Right cardiac atrium (tissue), 5 donors: ENCODE results near the gene ERC2. TPM values are rescaled to one million over a fixed set of nuclear protein-coding genes. Genes with fewer than 3 reads are reported as not detected.
A peak's percentile ranks its signal among the peaks of the same experiment; 100 is the strongest.

ENCODE experiments used
- ATAC-seq, 2 donors: fragments of 200-7000 bp; cut with Tn5 transposase; one replicate each; pipeline versions ENCODE4 v1.8.0 to v1.9.1; 2020; ENCODE audit warnings: moderate library complexity in 2 of 2, mild to moderate bottlenecking in 1 of 2
- DNase-seq, 3 donors: peaks; one replicate each; pipeline ENCODE4 v3.0.0-alpha.2; 2020
- H3K27ac ChIP-seq: one replicate; pipeline ENCODE4 v1.5.1; 2013; ENCODE audit warnings: mild to moderate bottlenecking, low read length, control low read depth, moderate library complexity
- H3K27me3 ChIP-seq: one replicate; pipeline ENCODE4 v1.6.1; 2013; ENCODE audit not compliant: control insufficient read depth, insufficient read depth
- H3K4me1 ChIP-seq: one replicate; pipeline ENCODE4 v1.6.1; 2013; ENCODE audit warnings: low read length; ENCODE audit not compliant: control insufficient read depth, insufficient read depth
- H3K4me3 ChIP-seq: one replicate; pipeline ENCODE4 v1.5.1; 2013; ENCODE audit warnings: low read length, control low read depth
- H3K9me3 ChIP-seq: one replicate; pipeline ENCODE4 v1.6.1; 2013; ENCODE audit warnings: low read length; ENCODE audit not compliant: control insufficient read depth
- WGBS: extraction: QIAGEN DNeasy Blood & Tissue Kit; methylation state at CpG from one replicate; pipeline ENCODE4 v1.1.7; 2013; 5-methylcytosine and 5-hydroxymethylcytosine counted together
- intact Hi-C, 4 donors: fragments of 100-400 bp; cut with DNase I; formaldehyde crosslinking; loops; one replicate each; pipeline versions ENCODE4 v1.11.0 to v1.14.0; 2022 to 2023
- polyA plus RNA-seq: library from polyadenylated mRNA; stranded (reverse); fragments of 200-250 nt; gene quantifications from one replicate; pipeline ENCODE4 v1.2.3, GENCODE V29; 2013
- total RNA-seq, 4 donors: library from RNA; stranded (reverse); fragmentation: NEBNext Ultra II Directional; extraction: Animal tissue kit (Norgen Biotek cat#: 25700); gene quantifications; one replicate each; pipeline ENCODE4 v1.2.1, GENCODE V29; 2021
- donor health status: healthy with polysubstance abuse.
- donor health status: DM: no; HTN: yes; CAD: no.
- donor health status: DM: no; HTN: no; CAD: no.
- donor health status: DM: no; HTN: yes; CAD: no; lungs with severe emphysema.
- donor health status: DM: yes; HTN: yes; CAD: no.

ERC2 gene
- total and polyA plus RNA-seq, 5 donors: 1.5 to 9.2 (median 3.8) TPM

GRCh38 chr3:56119575-56120349 is 348.5 kb downstream of the ERC2 start:
- 73% methylated on average over 5 of the region's 5 CpGs for WGBS
- peak; percentile 62 to 73 for ATAC-seq
- Histone ChIP-seq H3K27ac (no peak overlapping the region), H3K9me3 (no peaks in the 10 kb centered on the region), H3K4me3 (no peak overlapping the region), H3K27me3 (no peaks in the 10 kb centered on the region), H3K4me1 (no peaks in the 10 kb centered on the region)
- DNase-seq: peak; percentile 42 to 73 (median 44)
- intact Hi-C loops: no loop called here

- ATAC-seq (no peak), DNase-seq (no peak)
- no peak overlapping the region for H3K4me3 ChIP-seq
- 56% methylated on average over 1 of the region's 1 CpG for WGBS
- no peaks in the 10 kb centered on the region for H3K27me3 ChIP-seq
- no peak overlapping the region for H3K27ac ChIP-seq
- no peaks in the 10 kb centered on the region for H3K4me1 ChIP-seq
- intact Hi-C loops: no loop called here
- H3K9me3 ChIP-seq: no peaks in the 10 kb centered on the region
Measured at GRCh38 chr3:56118968-56119367, 349.3 kb downstream of the ERC2 start.

GRCh38 chr3:56115698-56116097 is 352.6 kb downstream of the ERC2 start:
- no peak overlapping the region for H3K4me3 ChIP-seq
- no peaks in the 10 kb centered on the region for H3K4me1 ChIP-seq
- H3K27ac ChIP-seq: no peak overlapping the region
- WGBS: 29% methylated on average over 2 of the region's 2 CpGs
- DNase-seq (no peak), ATAC-seq (no peak)
- no peaks in the 10 kb centered on the region for H3K9me3 ChIP-seq
- H3K27me3 ChIP-seq: no peaks in the 10 kb centered on the region
- intact Hi-C loops: no loop called here

- Histone ChIP-seq H3K9me3 (no peaks in the 10 kb centered on the region), H3K4me3 (no peak overlapping the region), H3K27me3 (no peaks in the 10 kb centered on the region), H3K27ac (no peak overlapping the region), H3K4me1 (no peaks in the 10 kb centered on the region)
- ATAC-seq: no peak
- DNase-seq: no peak
- WGBS: 73% methylated on average over 2 of the region's 2 CpGs
- intact Hi-C loops: no loop called here
Measured at GRCh38 chr3:56115199-56115598, 353.1 kb downstream of the ERC2 start.

- ATAC-seq (no peak), DNase-seq (no peak)
- H3K27ac ChIP-seq: no peak overlapping the region
- H3K4me3 ChIP-seq: no peak overlapping the region
- no peaks in the 10 kb centered on the region for H3K27me3 ChIP-seq
- no peaks in the 10 kb centered on the region for H3K4me1 ChIP-seq
- intact Hi-C loops: no loop called here
- no peaks in the 10 kb centered on the region for H3K9me3 ChIP-seq
- WGBS: 80% methylated on average over 2 of the region's 2 CpGs
Measured at GRCh38 chr3:56113908-56114307, 354.4 kb downstream of the ERC2 start.

GRCh38 chr3:56113231-56113630 is 355.0 kb downstream of the ERC2 start:
- intact Hi-C loops: no loop called here
- Histone ChIP-seq H3K4me3 (no peak overlapping the region), H3K27me3 (no peaks in the 10 kb centered on the region), H3K27ac (no peak overlapping the region), H3K9me3 (no peaks in the 10 kb centered on the region), H3K4me1 (no peaks in the 10 kb centered on the region)
- no peak for DNase-seq
- no peak for ATAC-seq
- 77% methylated on average over 1 of the region's 1 CpG for WGBS

- Histone ChIP-seq H3K27me3 (no peaks in the 10 kb centered on the region), H3K9me3 (no peaks in the 10 kb centered on the region), H3K27ac (no peak overlapping the region), H3K4me1 (no peaks in the 10 kb centered on the region), H3K4me3 (no peak overlapping the region)
- WGBS: 42% methylated on average over 3 of the region's 3 CpGs
- DNase-seq: no peak
- ATAC-seq: no peak
- intact Hi-C loops: no loop called here
Measured at GRCh38 chr3:56111606-56112304, 356.5 kb downstream of the ERC2 start.

DNA sequence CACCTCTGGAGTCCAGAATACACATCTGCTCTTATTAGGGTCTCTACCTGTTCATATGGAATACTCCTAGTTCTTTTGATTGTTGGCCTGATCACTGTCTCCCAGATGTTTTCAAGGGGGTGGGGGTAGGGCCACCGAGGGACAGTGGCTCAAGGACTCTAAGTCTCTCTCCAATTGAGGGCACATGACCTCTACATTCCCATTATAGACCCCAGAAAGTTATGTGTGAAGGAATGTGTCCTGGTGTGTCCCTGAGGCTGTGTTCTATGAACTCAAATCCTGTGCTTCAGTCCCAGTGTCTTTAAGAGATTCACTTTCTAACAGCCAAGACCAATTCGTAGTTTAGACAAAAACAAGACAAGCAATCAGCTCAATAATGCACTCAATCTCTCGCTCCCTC is 357.4 kb downstream of the ERC2 start:
- ATAC-seq: no peak
- no peak overlapping the region for H3K27ac ChIP-seq
- intact Hi-C loops: no loop called here
- H3K4me3 ChIP-seq: no peak overlapping the region
- H3K9me3 ChIP-seq: no peaks in the 10 kb centered on the region
- DNase-seq: no peak
- H3K27me3 ChIP-seq: no peaks in the 10 kb centered on the region
- no peaks in the 10 kb centered on the region for H3K4me1 ChIP-seq
- WGBS: 68% methylated on average over 3 of the region's 3 CpGs

- H3K27ac ChIP-seq: no peak overlapping the region
- ATAC-seq (no peak), DNase-seq (no peak)
- H3K4me3 ChIP-seq: no peak overlapping the region
- H3K4me1 ChIP-seq: no peaks in the 10 kb centered on the region
- H3K9me3 ChIP-seq: no peaks in the 10 kb centered on the region
- H3K27me3 ChIP-seq: no peaks in the 10 kb centered on the region
- intact Hi-C loops: no loop called here
Measured at GRCh38 chr3:56107157-56107556, 361.1 kb downstream of the ERC2 start.

DNA sequence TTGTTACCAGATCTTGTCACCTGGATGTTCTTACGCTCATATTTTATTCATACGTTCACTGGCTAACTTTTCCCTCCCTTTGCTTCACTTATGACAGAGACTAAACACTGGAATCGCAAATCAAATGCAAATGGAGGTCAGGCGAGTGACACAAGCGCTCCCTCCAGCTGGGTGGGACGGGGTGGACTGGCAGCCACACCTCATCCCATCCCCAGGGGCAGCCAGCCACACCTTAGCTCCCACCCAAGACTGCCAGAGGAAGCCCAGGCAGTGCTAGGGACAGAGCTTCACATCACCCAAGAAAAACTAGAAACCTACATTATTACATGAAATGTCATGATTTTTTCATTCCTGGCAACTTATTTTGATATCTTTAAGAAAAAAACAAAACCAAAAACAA is 366.2 kb downstream of the ERC2 start:
- no peak overlapping the region for H3K27ac ChIP-seq
- DNase-seq: no peak
- intact Hi-C loops: no loop called here
- no peaks in the 10 kb centered on the region for H3K4me1 ChIP-seq
- no peaks in the 10 kb centered on the region for H3K9me3 ChIP-seq
- H3K27me3 ChIP-seq: no peaks in the 10 kb centered on the region
- no peak overlapping the region for H3K4me3 ChIP-seq
- WGBS: 86% methylated on average over 6 of the region's 6 CpGs
- ATAC-seq: no peak

DNA sequence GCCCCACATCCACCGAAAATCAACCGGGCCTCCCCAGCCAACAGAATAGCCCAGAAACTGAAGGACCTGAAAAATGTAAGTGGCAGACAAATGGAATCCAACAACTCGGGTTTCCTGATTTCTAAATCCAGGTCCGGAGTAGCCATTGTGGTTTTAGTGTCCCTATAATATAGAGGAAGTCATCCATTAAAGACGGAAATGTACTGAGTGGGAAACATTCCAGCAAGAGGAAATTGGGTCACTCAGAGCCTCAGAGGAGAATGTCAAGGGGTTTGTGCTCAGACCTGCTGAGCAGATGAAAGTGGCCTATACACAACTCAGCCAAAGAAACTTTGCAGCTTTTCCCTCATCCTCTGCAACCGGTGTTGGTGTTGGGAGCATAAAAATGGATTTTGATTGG is 366.7 kb downstream of the ERC2 start:
- 64% methylated on average over 6 of the region's 6 CpGs for WGBS
- Histone ChIP-seq H3K4me3 (no peak overlapping the region), H3K9me3 (no peaks in the 10 kb centered on the region), H3K4me1 (no peaks in the 10 kb centered on the region), H3K27me3 (no peaks in the 10 kb centered on the region), H3K27ac (no peak overlapping the region)
- DNase-seq (no peak), ATAC-seq (no peak)
- intact Hi-C loops: no loop called here
